HepG2 (cell line): ENCODE results near the gene RHBDD2. TPM values are rescaled to one million over a fixed set of nuclear protein-coding genes. Genes with fewer than 3 reads are reported as not detected.

Experiments used
- CREBL2 ChIP-seq: sonication (generic); formaldehyde crosslinking; IDR thresholded peaks from 2 replicates; pipeline ENCODE4 v1.8.1; 2023; ENCODE audit warnings: missing genetic modification reagents, mild to moderate bottlenecking, borderline replicate concordance
- FOXP1 ChIP-seq, 2 experiments: fragments of 450-650 bp in 1 of 2; IDR thresholded peaks; 2 replicates each; pipeline ENCODE4 v1.6.1; 2017 to 2018; ENCODE audit warnings: antibody characterized with exemption in 1 of 2
- GATAD2A ChIP-seq: IDR thresholded peaks from 2 replicates; pipeline ENCODE4 v1.6.1; 2016
- PATZ1 ChIP-seq: sonication (generic); formaldehyde crosslinking; IDR thresholded peaks from 2 replicates; pipeline ENCODE4 v1.4.0; 2020; ENCODE audit warnings: missing genetic modification reagents
- PAXIP1 ChIP-seq: sonication (generic); formaldehyde crosslinking; conservative IDR thresholded peaks from 2 replicates; pipeline ENCODE4 v1.4.0; 2020; ENCODE audit warnings: mild to moderate bottlenecking, missing genetic modification reagents, moderate library complexity
- RCOR2 ChIP-seq: IDR thresholded peaks from 2 replicates; pipeline ENCODE4 v1.6.1; 2016; ENCODE audit warnings: missing biosample characterization, missing genetic modification reagents
- SOX5 ChIP-seq: IDR thresholded peaks from 2 replicates; pipeline ENCODE4 v1.6.1; 2016; ENCODE audit warnings: borderline replicate concordance
- TBL1XR1 ChIP-seq: fragments of 150-350 bp; IDR thresholded peaks from 2 replicates; pipeline ENCODE4 v1.6.1; 2014; ENCODE audit warnings: borderline replicate concordance, low read length; ENCODE audit not compliant: partially characterized antibody
- ZBTB10 ChIP-seq: sonication (generic); formaldehyde crosslinking; IDR thresholded peaks from 2 replicates; pipeline ENCODE4 v1.4.0; 2020; ENCODE audit warnings: missing genetic modification reagents, borderline replicate concordance
- ZFX ChIP-seq: sonication (generic); formaldehyde crosslinking; IDR thresholded peaks from 2 replicates; pipeline ENCODE4 v1.4.0; 2020; ENCODE audit warnings: mild to moderate bottlenecking, low read depth, missing genetic modification reagents, moderate library complexity
- ZNF296 ChIP-seq: sonication (generic); formaldehyde crosslinking; conservative IDR thresholded peaks from 2 replicates; pipeline ENCODE4 v1.5.0; 2020; ENCODE audit warnings: mild to moderate bottlenecking, missing genetic modification reagents
- ZNF333 ChIP-seq: sonication (generic); formaldehyde crosslinking; IDR thresholded peaks from 2 replicates; pipeline ENCODE4 v1.4.0; 2020; ENCODE audit warnings: mild to moderate bottlenecking, missing genetic modification reagents, borderline replicate concordance
- ZNF496 ChIP-seq: sonication (generic); formaldehyde crosslinking; IDR thresholded peaks from 2 replicates; pipeline ENCODE4 v1.8.1; 2023; ENCODE audit warnings: mild to moderate bottlenecking, moderate library complexity, missing genetic modification reagents; ENCODE audit not compliant: insufficient replicate concordance
- ZNF546 ChIP-seq: sonication (generic); formaldehyde crosslinking; conservative IDR thresholded peaks from 2 replicates; pipeline ENCODE4 v1.8.1; 2023; ENCODE audit warnings: mild to moderate bottlenecking, missing genetic modification reagents
- ZNF792 ChIP-seq: IDR thresholded peaks from 2 replicates; pipeline ENCODE4 v1.6.1; 2016
- ZNF800 ChIP-seq: sonication (generic); formaldehyde crosslinking; IDR thresholded peaks from 2 replicates; pipeline ENCODE4 v1.4.0; 2020; ENCODE audit warnings: missing genetic modification reagents
- polyA plus RNA-seq, 8 experiments: library from polyadenylated mRNA; depleted of rRNA in 3 of 8; stranded (reverse) in 7 of 8; unstranded in 1 of 8; fragments of >200 nt; fragmentation: Illumina TruSeq in 4 of 8; extraction: Trizol in 4 of 8; gene quantifications; 2 replicates each; pipeline versions ENCODE4 v1.2.1 to v1.2.3, GENCODE V29; 2011 to 2016; ENCODE audit warnings: low read depth in 4 of 8, missing spikeins in 1 of 8, mixed read lengths in 1 of 8; ENCODE audit not compliant: insufficient read depth in 1 of 8
- total RNA-seq, 5 experiments: library from RNA; depleted of rRNA; stranded (reverse); fragments of >200 nt; fragmentation: Illumina TruSeq; extraction: Trizol; gene quantifications; 2 replicates each; pipeline ENCODE4 v1.2.3, GENCODE V29; 2016; ENCODE audit warnings: low read depth in 1 of 5

Gene RHBDD2
- total and polyA plus RNA-seq, 2 of the 13 experiments (the other 11 are each of a cell fraction or from before 2014, with no cell fraction given), result 23.1 to 26.4 TPM

GRCh38 chr7:75842836-75843446 lies 35.9 kb upstream of the RHBDD2 start (continued):
- TF ChIP-seq PATZ1 (CRISPR knock-in tag), result 0 out of 2 replicates have a peak, but pooled peaks have one; percentile 11
- TF ChIP-seq ZNF296, result no peak
- no peak for TF ChIP-seq TBL1XR1
- TF ChIP-seq RCOR2 (CRISPR knock-in tag), result no peak
- TF ChIP-seq ZNF792 (CRISPR knock-in tag), result no peak
- TF ChIP-seq ZNF800 (CRISPR knock-in tag), result no peak
- no peak for TF ChIP-seq ZNF496 (CRISPR knock-in tag)
- TF ChIP-seq ZNF546 (CRISPR knock-in tag), result no peak
- no peak for TF ChIP-seq CREBL2 (CRISPR knock-in tag)
- no peak for TF ChIP-seq FOXP1 (IDR thresholded peaks at IDR 0.05)
- 0 out of 2 replicates have a peak, but pooled peaks have one; percentile 28 for TF ChIP-seq FOXP1 (CRISPR knock-in tag; IDR thresholded peaks at IDR 0.05)
- TF ChIP-seq GATAD2A (CRISPR knock-in tag), result 0 out of 2 replicates have a peak, but pooled peaks have one; percentile 17
- peak; percentile 47 for TF ChIP-seq PAXIP1 (CRISPR knock-in tag)
- peak; percentile 66; the same call in 1 of the 2 replicates for TF ChIP-seq SOX5 (CRISPR knock-in tag)
- no peak for TF ChIP-seq ZNF333
- no peak for TF ChIP-seq ZBTB10 (CRISPR knock-in tag)
- TF ChIP-seq ZFX, result no peak
- TF ChIP-seq, all 625 proteins: peak for 17
